Measurements from ENCODE around the gene TMA7B.
A peak's percentile ranks its signal among the peaks of the same experiment; 100 is the strongest.
"Not testable (repeated sequence)": the region's sequence is repeated elsewhere in the genome, so short reads cannot be mapped to it uniquely, and the experiment has no call there.

Gene TMA7B

DNA sequence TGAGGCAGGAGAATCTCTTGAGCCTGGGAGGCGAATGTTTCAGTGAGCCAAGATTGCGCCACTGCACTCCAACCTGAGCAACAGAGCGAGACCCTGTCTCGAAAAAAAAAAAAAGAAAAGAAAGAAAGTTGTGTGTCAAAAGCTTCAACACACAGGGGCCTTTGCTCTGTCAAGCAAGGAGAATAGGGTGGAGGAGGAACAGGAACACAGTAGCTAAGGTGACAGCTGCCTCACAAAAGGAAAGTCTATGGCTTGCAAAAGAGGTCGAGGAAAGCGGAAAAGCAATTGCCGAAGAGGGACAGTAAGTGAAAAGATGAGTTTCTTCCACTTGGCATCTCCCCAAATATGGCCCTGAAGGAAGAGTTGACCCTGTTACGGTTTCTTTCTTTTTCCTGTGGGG lies 26.5 kb upstream of the TMA7B start:
- DNase-seq: no peak

DNA sequence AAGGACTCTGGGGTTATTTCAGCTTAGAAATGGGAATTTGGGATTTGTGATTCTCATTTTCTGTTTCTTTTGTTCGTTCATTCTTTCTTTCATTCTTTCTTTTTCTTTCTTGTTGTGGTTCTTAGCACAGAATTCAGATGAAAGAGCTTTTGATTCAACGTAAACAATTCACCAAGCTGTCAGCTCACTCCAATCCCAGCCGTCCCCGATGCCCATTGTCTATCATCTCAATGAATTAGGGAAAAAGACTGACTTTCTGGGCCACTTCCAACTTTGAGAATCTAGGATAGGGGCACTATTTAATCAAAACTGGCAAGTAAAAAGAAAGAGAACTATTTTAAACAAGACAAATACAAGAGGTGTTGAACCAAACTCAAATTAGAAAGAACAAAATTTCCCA lies 25.1 kb upstream of the TMA7B start:
- DNase-seq: no peak

DNA sequence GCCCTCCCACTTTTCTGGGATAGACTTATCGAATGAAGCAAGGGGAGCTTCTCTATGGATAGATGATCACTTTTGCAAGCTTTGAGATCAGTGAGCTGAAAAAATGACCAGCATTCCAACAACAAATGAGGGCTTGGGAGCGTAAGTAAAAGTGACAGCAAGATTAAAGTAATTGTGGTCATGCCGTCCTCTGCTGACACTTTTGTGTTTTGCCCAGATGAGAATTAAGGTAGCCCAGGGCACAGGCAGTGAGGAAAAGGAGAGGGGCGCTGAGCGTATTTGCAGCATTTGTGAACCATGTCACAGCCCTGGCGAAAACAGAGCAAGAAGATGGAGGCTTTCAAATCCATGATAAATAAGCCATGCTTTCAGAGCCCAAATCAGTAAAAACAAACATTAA lies 24.6 kb upstream of the TMA7B start:
- DNase-seq: no peak

DNA sequence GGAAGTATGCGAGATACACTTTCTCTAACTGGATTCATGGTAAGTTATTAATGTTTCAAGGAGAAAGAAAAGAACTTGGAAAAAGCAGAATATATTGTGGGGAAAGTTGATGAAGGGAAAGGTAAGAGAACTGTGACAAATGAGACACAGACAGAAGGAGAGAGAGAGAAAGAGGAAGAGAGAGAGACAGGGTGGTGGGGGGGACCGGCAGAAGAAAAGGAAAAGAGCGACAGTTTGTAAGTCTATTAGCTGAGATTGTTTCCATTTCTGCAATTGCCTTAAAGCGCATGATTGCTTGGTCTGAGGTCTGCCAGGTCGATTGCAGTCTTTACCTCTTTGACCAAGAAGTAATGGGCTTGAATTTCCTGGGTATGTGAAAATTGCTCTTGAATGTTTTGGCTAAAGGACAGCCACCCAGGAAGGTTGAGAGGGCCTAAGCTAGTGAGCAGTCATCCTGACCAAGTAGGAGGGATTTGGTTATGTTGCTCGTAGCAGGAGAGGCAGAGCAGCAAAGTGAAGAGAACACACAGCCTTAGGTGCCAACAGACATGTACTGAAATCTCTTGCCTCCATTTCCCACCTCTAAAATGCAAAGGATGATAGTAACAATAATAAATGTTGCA lies 23.6 kb upstream of the TMA7B start:
- no peak for DNase-seq

DNA sequence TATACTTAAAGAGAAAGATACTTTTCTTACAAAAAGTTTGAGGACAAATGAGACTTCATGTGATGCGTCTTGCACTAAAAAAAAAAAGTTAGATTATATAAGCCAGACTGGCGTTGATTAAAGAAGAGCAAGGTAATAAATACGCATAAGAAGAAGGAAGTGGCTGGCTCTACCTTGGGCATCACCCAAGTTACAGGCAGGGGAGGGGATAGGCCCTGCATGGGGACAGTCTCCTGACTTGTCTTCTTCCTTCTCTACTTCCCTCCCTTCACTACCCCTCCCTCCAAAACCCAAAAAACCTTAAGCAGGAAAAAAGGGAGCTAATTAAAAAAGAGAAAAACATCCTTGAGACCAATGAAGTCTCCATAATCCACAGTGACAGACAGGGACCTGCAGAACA lies 22.3 kb upstream of the TMA7B start:
- DNase-seq: no peak

DNA sequence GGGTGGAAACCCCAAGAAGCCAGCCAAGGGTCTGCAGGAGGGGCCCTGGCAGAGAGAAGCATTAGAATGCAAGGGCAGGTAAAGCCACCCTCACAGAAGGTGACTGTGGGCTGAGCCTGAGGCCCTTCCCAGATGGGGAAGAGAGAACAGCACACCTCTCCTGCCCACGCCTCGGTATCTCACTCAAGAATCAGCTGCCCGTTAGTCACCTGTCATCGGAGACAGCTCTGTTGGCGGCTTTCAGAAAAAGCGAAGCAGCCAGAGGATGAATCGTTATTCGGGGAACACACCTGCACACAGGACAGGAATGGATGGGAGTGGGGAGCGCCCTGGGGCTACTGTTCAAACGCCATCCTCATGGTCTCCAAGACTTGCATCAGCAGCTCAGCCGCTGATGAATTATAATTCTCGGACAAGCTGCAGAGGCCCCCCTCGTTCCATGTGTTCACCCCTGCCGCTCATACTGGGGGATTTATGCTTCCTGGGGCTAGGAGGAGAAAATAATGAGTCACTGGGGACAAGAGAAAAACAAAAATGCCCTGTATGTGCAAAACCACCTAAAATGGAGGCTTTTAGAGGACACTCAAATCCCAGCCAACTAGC lies 21.6 kb upstream of the TMA7B start:
- DNase-seq: no peak

DNA sequence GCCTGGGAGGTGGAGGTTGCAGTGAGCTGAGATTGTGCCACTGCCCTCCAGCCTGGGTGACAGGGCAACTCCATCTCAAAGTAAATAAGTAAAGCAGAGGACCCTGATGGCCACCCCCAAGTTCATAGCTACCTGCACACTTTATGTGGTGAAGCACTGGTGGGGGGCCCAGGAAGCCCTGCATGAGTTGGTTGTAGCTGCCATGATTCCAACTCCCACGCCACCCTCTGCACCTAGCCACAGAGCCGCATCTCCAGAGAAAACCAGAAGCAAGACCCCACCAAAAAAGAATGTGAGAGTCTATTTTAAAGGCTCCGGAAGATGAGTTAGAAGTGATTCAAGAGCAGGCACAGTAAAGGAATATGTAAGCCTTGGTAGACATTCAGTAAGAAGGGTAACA lies 20.4 kb upstream of the TMA7B start:
- no peak for DNase-seq

DNA sequence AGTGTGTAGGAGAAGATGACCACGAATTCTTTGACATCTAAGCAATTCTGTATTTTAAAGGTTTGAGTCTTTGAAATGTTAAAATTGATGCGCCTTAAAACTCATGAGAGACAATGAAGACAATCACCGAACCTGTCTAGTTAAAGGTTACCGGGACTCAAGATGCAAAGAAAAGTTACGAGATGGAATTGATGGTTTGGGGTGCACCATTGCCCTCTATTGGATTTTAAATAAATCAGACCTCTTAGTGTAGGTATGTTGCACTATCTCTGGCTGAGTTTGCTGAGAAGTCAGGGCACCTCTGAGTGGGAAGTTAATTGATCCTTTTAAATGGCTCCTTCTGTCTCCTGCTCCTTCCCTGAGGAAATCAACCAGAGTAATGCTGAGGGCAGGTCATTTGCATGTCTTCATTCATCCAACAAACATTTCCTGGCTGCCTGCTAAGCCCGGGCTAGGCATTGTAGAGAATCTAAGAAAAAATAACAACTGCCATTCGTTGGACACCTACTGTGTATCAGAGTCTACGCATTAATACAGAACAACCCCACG lies 19.4 kb upstream of the TMA7B start:
- DNase-seq: no peak

DNA sequence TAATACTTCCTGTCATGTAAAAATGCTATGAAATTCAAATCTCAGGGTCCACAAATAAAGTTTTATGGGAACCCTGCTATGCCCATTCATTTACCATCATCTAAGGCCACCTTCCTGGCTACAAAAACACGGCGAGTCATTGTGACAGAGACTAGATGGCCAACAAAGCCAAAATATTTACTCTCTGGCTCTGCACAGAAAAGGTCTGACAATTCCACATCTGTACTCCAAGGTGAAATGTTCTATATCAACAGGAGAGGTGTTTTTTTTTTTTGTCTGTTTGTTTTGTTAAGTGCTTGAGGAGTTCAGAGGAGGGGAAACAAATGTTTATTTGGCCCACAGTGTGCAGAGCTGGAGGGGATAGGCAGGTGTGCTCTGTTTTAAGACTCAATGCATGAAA lies 18.6 kb upstream of the TMA7B start:
- DNase-seq: no peak

DNA sequence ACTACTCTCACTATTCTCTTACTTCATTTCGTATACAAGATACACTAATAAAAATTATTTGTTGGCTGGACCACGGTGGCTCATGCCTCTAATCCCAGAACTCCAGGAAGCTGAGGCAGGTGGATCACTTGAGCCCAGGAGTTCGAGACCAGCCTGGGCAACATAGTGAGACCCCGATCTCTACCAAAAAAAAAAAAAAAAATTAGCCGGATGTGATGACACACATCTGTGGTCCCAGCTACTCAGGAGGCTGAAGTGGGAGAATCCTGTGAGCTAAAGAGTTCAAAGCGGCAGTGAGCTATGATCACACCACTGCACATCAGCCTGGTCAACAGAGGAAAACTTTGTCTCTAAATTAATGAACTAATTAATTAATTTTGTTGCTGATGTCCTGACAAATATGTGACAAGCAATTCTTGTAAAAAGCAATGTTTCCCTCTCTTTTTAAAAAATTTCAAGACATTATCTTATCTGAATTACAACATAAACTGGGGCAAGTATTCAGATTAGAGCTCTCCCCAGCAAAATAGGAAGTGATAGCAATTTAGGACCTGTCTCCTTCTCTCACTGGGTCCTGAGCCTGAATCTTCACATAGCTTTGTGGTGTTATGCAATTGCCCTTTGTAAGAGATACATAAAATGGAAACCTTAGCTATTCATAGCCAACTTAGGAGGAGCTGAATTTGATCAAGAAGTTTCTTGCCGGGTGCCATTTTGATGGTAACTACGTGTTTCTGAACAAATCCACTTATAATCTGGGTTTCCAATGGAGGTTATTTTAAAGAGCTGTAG lies 17.6 kb upstream of the TMA7B start:
- DNase-seq: no peak

DNA sequence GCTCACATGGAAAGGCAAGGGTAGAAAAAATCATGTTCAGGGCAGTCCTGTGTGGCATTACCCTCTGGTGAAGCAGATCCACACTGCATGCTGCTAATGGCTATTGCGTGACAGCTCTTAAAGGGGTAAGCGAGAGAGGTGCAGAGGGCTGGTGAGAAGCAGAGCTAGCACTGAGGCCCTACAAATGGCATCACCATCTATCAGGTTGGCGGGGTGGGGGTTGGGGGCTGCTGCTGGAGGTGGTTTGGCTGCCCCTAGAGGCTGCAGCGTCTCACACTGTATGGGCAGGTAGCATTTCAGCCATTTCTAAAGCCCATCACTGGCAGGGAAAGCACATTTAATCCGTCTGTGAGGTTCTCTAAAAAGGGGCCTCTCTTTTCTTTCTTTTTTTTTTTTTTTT lies 16.9 kb upstream of the TMA7B start:
- DNase-seq: no peak

DNA sequence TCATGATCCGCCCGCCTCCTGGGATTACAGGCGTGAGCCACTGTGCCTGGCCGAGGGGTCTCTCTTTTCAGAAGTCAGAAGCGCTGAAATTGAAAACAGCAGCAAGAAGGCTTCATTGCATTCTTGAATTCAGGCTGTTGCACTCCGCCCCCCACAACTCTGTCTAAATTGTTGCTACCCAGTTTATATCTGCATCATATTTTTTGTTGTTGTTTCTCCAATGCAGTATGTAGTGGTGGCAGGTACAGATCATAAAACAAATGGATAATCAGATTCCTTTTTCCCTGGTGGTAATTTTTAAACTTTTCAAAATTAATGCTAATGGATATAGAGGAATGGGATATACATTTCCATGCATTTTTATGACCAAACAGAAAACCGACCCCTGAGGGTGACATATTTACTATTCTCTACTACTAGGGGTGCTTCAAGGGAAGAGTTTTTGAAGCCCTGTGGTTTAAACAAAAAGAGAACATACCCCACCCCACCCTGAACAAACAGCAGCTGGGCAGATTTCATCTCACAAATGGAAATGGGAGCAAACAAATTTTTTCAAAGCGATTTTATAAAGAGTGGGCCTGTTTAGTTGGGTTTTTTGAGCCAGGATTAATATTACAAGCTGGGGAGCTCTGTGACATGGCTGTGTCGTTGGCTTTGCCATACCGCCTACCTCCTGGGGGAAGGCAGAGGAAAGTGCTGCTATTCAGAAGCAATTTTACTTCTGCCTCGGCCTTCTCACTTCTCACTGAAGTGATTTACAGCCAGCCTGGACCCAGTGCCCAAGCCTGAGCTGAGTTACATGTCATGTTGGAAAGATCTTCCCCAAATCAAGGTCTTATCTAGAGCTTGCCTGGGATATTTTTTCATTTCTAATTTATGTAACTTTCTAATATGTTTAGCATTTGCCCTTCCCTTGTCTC lies 16.0 kb upstream of the TMA7B start:
- DNase-seq: no peak

DNA sequence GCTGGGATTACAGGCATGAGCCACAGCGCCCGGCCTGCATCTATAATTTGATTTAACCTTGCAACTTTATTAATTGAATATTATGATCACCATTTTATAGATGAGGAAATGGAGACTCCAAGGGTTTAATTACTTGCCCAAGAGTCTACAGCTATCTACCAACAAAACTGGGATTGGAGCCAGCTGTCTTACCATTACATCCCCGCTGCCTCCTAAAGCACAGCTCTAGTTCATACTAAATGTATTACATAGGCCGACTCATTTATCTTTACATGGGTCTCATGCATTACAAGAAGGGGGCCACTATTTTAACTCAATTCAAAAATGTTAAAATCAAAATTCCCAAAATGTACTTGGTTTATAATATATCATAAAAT lies 14.1 kb upstream of the TMA7B start:
- DNase-seq: peak; percentile 57

DNA sequence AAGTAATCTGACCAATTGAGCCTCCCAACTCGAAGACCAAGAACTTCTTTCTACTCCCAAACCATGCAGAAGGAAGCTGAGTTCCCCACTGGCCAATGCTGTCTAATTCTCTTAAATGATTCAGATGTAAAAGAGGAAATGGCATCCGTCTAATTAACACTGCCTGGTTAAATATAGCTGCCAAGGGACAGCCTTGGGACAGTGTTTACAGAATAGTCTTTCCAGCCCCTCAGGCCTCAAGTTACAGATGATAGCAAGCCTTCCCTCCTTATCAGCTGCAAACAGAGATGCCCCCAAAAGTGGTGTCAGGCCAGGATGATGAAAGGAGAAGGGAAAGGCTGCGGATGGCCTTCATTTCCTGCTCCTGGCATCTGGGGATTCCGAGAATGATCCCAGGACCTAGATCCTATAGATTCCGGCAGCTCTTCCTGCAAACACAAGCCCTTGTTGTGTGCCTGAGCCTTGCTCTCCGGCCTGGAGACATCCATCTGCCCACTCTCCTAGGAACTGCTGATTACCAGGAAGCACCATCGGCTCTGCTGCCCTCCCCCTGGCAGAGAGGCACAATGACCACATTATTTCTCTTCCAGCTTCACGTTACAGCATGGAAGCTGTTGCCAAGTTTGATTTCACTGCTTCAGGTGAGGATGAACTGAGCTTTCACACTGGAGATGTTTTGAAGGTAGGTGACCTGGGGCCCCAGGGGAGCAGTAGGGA lies 13.5 kb upstream of the TMA7B start:
- DNase-seq: peak; percentile 97

DNA sequence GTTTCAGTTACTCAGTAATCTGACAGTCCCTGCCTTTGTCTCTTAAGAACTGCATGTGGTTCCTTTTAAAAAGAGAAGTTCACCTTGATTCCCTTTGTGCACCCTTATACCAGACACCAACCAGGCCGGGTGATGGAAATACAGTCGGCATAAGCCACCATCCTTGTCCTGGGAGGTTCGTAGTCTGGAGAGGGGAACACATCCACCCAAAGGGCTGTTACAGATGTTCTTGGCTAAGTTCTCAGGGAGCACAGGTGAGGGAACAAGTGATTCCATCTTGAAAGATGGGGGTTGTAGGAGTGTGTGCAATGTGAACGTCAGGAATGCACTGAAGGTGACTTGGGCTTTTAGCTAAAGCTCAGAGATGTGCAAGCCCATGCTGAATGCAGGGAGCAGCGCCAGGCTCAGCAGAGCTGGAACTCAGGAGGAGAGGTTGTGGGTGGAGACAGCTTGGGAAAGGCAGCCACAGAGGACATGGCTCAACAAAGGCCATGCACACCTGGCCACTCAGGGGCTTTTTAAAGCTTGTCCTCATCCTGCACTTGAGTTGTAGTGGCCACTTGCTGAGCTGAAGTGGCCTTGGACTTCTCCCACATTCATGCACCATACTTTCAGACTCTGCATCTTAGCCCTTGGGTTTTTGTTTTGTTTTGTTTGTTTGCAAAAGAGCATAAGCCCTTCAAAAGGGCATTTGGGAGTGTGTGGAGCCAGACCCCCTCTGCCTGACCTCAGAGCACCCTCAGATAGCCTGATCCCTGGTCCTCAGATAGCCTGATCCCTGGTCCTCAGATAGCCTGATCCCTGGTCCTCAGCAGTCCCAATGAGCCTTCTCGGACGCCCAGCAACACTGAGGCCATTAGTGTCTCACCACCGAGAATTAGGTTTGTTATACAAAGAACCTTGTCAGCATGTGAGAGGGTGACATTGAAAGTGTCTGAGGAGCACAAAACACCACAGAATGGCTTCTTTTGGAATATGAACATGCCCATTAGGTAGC lies 12.7 kb upstream of the TMA7B start:
- DNase-seq: no peak

DNA sequence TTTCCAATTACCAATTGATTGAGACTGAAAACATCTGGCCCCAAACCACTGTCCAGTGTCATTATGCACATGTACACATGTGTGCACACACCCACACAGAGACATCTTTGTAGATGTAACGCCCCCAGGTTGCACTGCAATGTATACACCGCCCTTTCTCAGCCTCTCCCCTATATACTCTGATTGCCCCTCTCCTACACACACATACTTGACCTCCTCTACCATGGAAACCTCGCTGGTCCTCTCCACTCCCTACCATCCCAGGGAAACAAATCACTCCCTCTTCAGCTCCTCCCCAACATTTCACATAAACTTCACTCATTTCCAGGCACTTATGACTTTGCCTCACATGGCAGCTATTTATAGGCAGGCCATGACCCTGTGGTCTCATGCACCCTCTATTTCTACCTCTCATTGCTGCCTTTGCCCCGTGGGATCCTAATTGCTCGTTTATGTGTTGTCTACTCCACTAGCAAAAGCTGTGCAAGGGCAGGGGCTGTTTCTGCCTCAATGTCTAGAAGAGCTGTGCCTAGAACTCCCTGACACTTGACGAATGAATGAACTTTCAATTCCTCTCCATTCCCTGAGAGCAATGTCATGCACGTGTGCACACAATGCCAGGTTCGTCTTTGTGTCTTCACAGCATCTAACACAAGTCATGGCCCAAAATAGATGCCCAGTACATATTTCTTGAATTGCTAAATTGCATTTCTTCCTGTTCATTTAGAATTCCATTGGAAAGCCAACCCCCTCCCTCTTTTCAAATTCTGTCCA lies 10.0 kb upstream of the TMA7B start:
- no peak for DNase-seq

DNA sequence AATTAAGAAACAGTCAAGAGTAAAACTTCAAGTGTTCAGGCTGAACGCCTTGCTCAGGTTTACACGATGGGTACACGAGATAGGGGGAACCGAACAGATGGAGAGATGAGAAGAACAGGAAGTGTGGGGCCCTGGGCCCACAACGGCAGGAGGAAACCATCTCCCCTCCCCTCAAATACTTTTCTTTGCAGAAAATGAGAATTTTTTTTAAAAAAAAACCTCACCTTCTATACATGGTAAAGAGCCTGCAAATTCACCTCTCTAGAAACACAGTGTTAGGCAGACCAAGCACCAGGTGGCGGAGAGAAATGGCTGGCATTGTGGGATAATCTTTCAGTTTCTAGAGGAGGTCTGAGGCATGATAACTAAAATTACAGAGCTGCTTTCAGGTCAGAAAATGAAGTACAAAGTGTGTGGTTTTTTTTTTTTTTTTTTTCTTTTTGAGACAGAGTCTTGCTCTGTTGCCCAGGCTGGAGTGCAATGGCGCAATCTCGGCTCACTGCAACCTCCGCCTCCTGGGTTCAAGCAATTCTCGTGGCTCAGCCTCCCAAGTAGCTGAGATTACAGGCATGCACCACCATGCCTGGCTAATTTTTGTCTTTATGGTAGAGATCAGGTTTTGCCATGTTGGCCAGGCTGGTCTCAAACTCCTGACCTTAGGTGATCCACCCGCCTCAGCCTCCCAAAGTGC lies 8.4 kb upstream of the TMA7B start:
- not testable (repeated sequence) for DNase-seq

DNA sequence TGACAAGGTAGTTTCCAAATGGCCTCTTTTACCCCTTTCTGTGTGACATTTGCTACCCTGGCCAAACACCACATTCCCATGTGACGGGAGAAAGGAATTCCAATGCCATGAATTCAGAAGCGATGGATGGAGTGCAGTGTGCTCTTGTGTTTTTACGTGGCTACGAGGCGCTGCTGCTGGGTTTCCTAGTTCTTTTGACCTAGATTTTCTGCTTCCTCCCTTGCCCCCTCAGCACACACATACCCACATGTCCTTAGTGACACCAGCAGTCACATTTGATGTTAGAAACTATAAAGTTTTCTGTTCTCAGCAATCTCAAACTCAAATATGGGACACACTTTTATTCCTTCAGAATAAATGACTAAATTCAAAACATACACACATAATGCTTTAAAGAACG lies 7.8 kb upstream of the TMA7B start:
- DNase-seq: no peak

DNA sequence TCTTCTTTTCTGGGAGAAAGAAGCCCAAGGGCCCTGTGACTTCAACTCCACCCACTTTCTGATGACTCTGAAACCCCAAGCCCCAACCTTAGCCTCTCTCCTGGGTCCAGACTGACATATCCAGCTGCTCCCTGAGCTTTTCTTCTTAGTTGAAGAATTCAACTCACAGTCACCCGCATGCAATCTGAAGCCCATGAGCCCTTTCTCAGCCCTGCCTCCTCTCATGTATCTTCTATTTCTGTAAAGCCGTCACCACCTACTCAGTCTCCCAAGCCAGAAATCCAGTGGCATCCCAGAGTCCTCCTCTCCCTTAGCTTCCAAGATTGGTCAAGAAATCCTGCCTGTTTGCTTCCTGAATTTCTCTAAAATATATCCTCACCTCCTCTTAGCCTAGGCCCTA lies 7.1 kb upstream of the TMA7B start:
- DNase-seq: no peak

DNA sequence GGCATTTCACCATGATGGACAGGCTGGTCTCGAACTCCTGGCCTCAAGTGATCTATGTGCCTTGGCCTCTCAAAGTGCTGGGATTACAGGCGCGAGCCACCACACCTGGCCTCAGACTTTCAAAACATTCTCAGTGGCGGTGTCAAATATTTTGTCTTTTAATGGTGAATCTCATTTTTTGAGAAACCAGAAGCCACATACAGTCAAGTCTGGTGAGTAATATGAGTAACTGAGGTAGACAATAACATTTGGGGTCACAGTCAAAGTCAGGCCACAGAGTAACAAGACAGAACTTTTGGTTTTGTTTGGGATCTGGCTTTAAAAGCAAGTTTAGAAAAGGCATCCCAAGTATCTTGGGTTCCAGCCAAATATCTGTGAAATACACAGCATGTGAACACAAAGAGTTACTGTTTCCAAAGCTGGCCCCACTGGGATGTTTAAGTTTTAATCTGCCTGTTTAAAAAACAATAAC lies 5.6 kb upstream of the TMA7B start:
- DNase-seq: no peak

Data from hematopoietic multipotent progenitor cell treated with erythropoietin and hydrocortisone succinate and interleukin-3 and kit ligand, for 8 days (in vitro differentiated cells).